Activated naive CD8-positive, alpha-beta T cell treated with anti-CD3 and anti-CD28 coated beads, Interleukin-2, amount 10 ng/mL, durations not matched to agents 7 days and 5 days (primary cell): ENCODE data around the gene CLEC18A. TPM values are rescaled to one million over a fixed set of nuclear protein-coding genes. Genes with fewer than 3 reads are reported as not detected.

ENCODE experiments used
- ATAC-seq: fragments of 150-1000 bp; cut with Tn5 transposase; one replicate; pipeline ENCODE4 v1.10.0; 2021; ENCODE audit warnings: low read depth, moderate library complexity
- POLR2A ChIA-PET: fragments of 350-600 bp; sonication (Branson Sonifier 250); formaldehyde crosslinking; loops from one replicate; lab custom pipeline; 2021; ENCODE audit warnings: antibody characterized with exemption; lab: Charles Lee
- DNase-seq: peaks from one replicate; pipeline ENCODE4 v3.0.0; 2021
- H3K27ac Mint-ChIP-seq: one replicate; pipeline ENCODE4 v1.8.0; 2022; ENCODE audit warnings: mild to moderate bottlenecking, mixed read lengths
- H3K27me3 Mint-ChIP-seq: one replicate; pipeline ENCODE4 v1.8.0; 2022; ENCODE audit warnings: mild to moderate bottlenecking, moderate library complexity, mixed read lengths
- H3K36me3 Mint-ChIP-seq: one replicate; pipeline ENCODE4 v1.8.0; 2021; ENCODE audit warnings: mild to moderate bottlenecking, mixed read lengths
- H3K4me1 Mint-ChIP-seq: one replicate; pipeline ENCODE4 v1.8.0; 2021; ENCODE audit warnings: mixed read lengths
- H3K4me3 Mint-ChIP-seq: one replicate; pipeline ENCODE4 v1.8.0; 2022; ENCODE audit warnings: mild to moderate bottlenecking, moderate library complexity, mixed read lengths
- H3K9me3 Mint-ChIP-seq: one replicate; pipeline ENCODE4 v1.8.0; 2021; ENCODE audit warnings: mixed read lengths
- total RNA-seq, 2 experiments: library from RNA; stranded (reverse); gene quantifications; one replicate each; pipeline ENCODE4 v1.2.3, GENCODE V29; 2021

The CLEC18A gene
- total RNA-seq, 2 experiments from 2014 or later: 0.68 to 0.91 TPM

GRCh38 chr16:69934751-69935150 lies 16.4 kb upstream of the CLEC18A start:
- POLR2A ChIA-PET: no interaction called here

GRCh38 chr16:69935278-69935711 lies 15.8 kb upstream of the CLEC18A start:
- Mint-ChIP-seq H3K27me3 (no peaks in the 10 kb centered on the region), H3K4me1 (no peaks in the 10 kb centered on the region), H3K36me3 (peaks cover 6% of the 10 kb centered on the region), H3K27ac (no peak overlapping the region), H3K4me3 (no peak overlapping the region), H3K9me3 (no peaks in the 10 kb centered on the region)
- DNase-seq (no peak), ATAC-seq (no peak)
- POLR2A ChIA-PET: no interaction called here

More at GRCh38 chr16:69934751-69935150, 16.4 kb upstream of the CLEC18A start:
- peaks cover 6% of the 10 kb centered on the region for H3K36me3 Mint-ChIP-seq
- ATAC-seq (no peak), DNase-seq (no peak)
- no peaks in the 10 kb centered on the region for H3K4me1 Mint-ChIP-seq
- H3K27me3 Mint-ChIP-seq: no peaks in the 10 kb centered on the region
- H3K27ac Mint-ChIP-seq: no peak overlapping the region
- no peak overlapping the region for H3K4me3 Mint-ChIP-seq
- H3K9me3 Mint-ChIP-seq: no peaks in the 10 kb centered on the region

GRCh38 chr16:69935740-69936139 lies 15.4 kb upstream of the CLEC18A start:
- no peak for ATAC-seq
- Mint-ChIP-seq H3K4me1 (no peaks in the 10 kb centered on the region), H3K27me3 (no peaks in the 10 kb centered on the region), H3K27ac (no peak overlapping the region), H3K9me3 (no peaks in the 10 kb centered on the region), H3K36me3 (peaks cover 6% of the 10 kb centered on the region), H3K4me3 (no peak overlapping the region)
- POLR2A ChIA-PET: no interaction called here
- DNase-seq: no peak

GRCh38 chr16:69936252-69936651 lies 14.9 kb upstream of the CLEC18A start:
- Mint-ChIP-seq H3K27me3 (no peaks in the 10 kb centered on the region), H3K36me3 (peaks cover 6% of the 10 kb centered on the region), H3K4me1 (no peaks in the 10 kb centered on the region), H3K9me3 (no peaks in the 10 kb centered on the region), H3K4me3 (no peak overlapping the region), H3K27ac (no peak overlapping the region)
- DNase-seq (no peak), ATAC-seq (no peak)
- POLR2A ChIA-PET: no interaction called here

GRCh38 chr16:69936751-69937211 lies 14.4 kb upstream of the CLEC18A start:
- Mint-ChIP-seq H3K4me1 (no peaks in the 10 kb centered on the region), H3K36me3 (peaks cover 6% of the 10 kb centered on the region), H3K4me3 (no peak overlapping the region), H3K27me3 (no peaks in the 10 kb centered on the region), H3K9me3 (no peaks in the 10 kb centered on the region), H3K27ac (no peak overlapping the region)
- ATAC-seq: no peak
- DNase-seq: no peak
- POLR2A ChIA-PET: no interaction called here

GRCh38 chr16:69937465-69937951 lies 13.6 kb upstream of the CLEC18A start:
- peaks cover 6% of the 10 kb centered on the region for H3K36me3 Mint-ChIP-seq

GRCh38 chr16:69938981-69939820 lies 11.9 kb upstream of the CLEC18A start:
- H3K36me3 Mint-ChIP-seq: peaks cover 8% of the 10 kb centered on the region
- POLR2A ChIA-PET: no interaction called here
- no peak for DNase-seq

More at GRCh38 chr16:69937465-69937951, 13.6 kb upstream of the CLEC18A start:
- H3K4me3 Mint-ChIP-seq: no peak overlapping the region
- H3K9me3 Mint-ChIP-seq: no peaks in the 10 kb centered on the region
- H3K4me1 Mint-ChIP-seq: no peaks in the 10 kb centered on the region
- no peak overlapping the region for H3K27ac Mint-ChIP-seq
- no peak for ATAC-seq
- POLR2A ChIA-PET: no interaction called here
- H3K27me3 Mint-ChIP-seq: no peaks in the 10 kb centered on the region
- no peak for DNase-seq

GRCh38 chr16:69939821-69940585 lies 11.1 kb upstream of the CLEC18A start:
- H3K27ac Mint-ChIP-seq: no peak overlapping the region
- POLR2A ChIA-PET: no interaction called here
- no peak for DNase-seq
- ATAC-seq: no peak
- no peaks in the 10 kb centered on the region for H3K27me3 Mint-ChIP-seq
- H3K9me3 Mint-ChIP-seq: no peaks in the 10 kb centered on the region
- H3K4me1 Mint-ChIP-seq: no peaks in the 10 kb centered on the region
- H3K36me3 Mint-ChIP-seq: peaks cover 8% of the 10 kb centered on the region
- no peak overlapping the region for H3K4me3 Mint-ChIP-seq

More at GRCh38 chr16:69938981-69939820, 11.9 kb upstream of the CLEC18A start:
- Mint-ChIP-seq H3K27me3 (no peaks in the 10 kb centered on the region), H3K4me1 (no peaks in the 10 kb centered on the region), H3K9me3 (no peaks in the 10 kb centered on the region), H3K4me3 (no peak overlapping the region), H3K27ac (no peak overlapping the region)
- ATAC-seq: no peak

GRCh38 chr16:69940676-69941075 lies 10.5 kb upstream of the CLEC18A start:
- ATAC-seq (no peak), DNase-seq (no peak)
- Mint-ChIP-seq H3K9me3 (no peaks in the 10 kb centered on the region), H3K36me3 (peaks cover 8% of the 10 kb centered on the region), H3K4me1 (no peaks in the 10 kb centered on the region), H3K27me3 (no peaks in the 10 kb centered on the region), H3K27ac (no peak overlapping the region), H3K4me3 (no peak overlapping the region)
- POLR2A ChIA-PET: no interaction called here

GRCh38 chr16:69941251-69942098 lies 9.7 kb upstream of the CLEC18A start:
- H3K9me3 Mint-ChIP-seq: no peaks in the 10 kb centered on the region
- peaks cover 6% of the 10 kb centered on the region for H3K36me3 Mint-ChIP-seq
- no peaks in the 10 kb centered on the region for H3K27me3 Mint-ChIP-seq
- no peak for DNase-seq
- no peaks in the 10 kb centered on the region for H3K4me1 Mint-ChIP-seq
- no peak overlapping the region for H3K27ac Mint-ChIP-seq
- POLR2A ChIA-PET: no interaction called here
- ATAC-seq: no peak
- H3K4me3 Mint-ChIP-seq: no peak overlapping the region

- H3K4me3 Mint-ChIP-seq: no peak overlapping the region
- H3K9me3 Mint-ChIP-seq: no peaks in the 10 kb centered on the region
- DNase-seq (no peak), ATAC-seq (no peak)
- H3K27ac Mint-ChIP-seq: no peak overlapping the region
- no peaks in the 10 kb centered on the region for H3K27me3 Mint-ChIP-seq
- H3K4me1 Mint-ChIP-seq: no peaks in the 10 kb centered on the region
- H3K36me3 Mint-ChIP-seq: peaks cover 6% of the 10 kb centered on the region
- POLR2A ChIA-PET: interaction anchor here (0.6 kb wide), 1 partner anchor 560 kb away, joined by 3 read pairs; no protein-coding TSS in a partner anchor
Observed at GRCh38 chr16:69942099-69942491, 9.0 kb upstream of the CLEC18A start.

- no peak overlapping the region for H3K27ac Mint-ChIP-seq
- H3K36me3 Mint-ChIP-seq: peaks cover 4% of the 10 kb centered on the region
- no peaks in the 10 kb centered on the region for H3K4me1 Mint-ChIP-seq
- ATAC-seq (no peak), DNase-seq (no peak)
- POLR2A ChIA-PET: interaction anchor here (0.6 kb wide), 1 partner anchor 561 kb away, joined by 3 read pairs; no protein-coding TSS in a partner anchor
- no peak overlapping the region for H3K4me3 Mint-ChIP-seq
- no peaks in the 10 kb centered on the region for H3K9me3 Mint-ChIP-seq
- no peaks in the 10 kb centered on the region for H3K27me3 Mint-ChIP-seq
Observed at GRCh38 chr16:69942627-69943170, 8.4 kb upstream of the CLEC18A start.
